ENCODE data around the gene C1orf185. TPM values are rescaled to one million over a fixed set of nuclear protein-coding genes. Genes with fewer than 3 reads are reported as not detected.
"Not testable (repeated sequence)": the region's sequence is repeated elsewhere in the genome, so short reads cannot be mapped to it uniquely, and the experiment has no call there.

The C1orf185 gene
- polyA plus RNA-seq, 3 donors from 2014 or later = not detected

DNA sequence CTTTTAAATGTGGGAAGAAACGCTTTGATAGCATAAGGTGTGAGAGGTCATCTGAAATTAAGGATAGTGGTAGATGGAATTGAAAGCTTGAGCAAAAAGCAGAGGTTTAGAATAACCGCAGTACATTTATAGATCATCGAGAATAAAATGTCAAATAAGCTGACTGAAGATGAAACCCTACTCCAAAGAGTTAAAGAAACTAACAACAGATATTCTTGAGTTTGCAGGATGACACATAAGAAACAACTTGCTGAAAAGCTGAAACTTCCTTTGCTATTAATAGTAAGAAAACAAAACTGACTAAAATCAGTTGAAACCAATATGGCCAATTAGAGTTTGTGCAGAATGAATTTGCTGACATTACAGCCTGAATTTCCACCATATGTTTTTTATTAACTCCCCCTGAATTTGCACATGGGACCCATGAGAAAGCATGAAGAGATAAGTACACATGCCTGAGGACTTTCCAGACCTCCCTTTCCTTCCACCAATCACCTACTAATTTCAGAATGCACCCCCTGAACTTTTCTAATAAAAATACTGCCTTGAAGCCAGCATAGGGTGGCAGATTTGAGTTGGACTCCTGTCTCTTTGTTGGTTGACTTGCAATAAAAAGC lies 1.7 kb upstream of the C1orf185 start:
- no peak overlapping the region for H3K27ac Mint-ChIP-seq
- H3K36me3 Mint-ChIP-seq = peaks cover 0 to 5% (median 0%) of the 10 kb centered on the region in 3 donors
- H3K4me3 Mint-ChIP-seq = no peak overlapping the region
- peaks cover 0 to 12% (median 5%) of the 10 kb centered on the region in 6 donors for H3K9me3 Mint-ChIP-seq
- H3K27me3 Mint-ChIP-seq (ENCODE audit: low read depth in 3 of 3) = peaks cover 3 to 24% (median 10%) of the 10 kb centered on the region in 3 donors
- DNase-seq = no peak
- H3K4me1 Mint-ChIP-seq = no peaks in the 10 kb centered on the region

DNA sequence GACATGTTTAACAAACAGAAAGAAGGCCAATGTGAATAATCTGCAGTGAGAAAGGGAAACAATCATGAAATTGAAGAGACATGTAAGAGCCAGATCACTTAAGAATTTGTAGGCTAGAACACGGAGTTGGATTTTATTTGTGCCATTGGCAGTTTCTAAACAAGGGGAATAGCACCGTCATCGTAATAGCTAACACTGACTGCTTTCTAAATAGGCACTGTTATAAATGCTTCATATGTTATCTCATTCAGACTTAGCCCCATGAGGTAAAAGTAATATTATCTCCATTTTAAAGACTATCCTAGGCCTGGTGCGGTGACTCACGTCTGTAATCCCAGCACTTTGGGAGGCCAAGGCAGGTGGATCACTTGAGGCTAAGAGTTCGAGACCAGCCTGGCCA lies 12.1 kb downstream of the C1orf185 start:
- Mint-ChIP-seq H3K27me3 (ENCODE audit: low read depth in 3 of 3) (peaks cover 0 to 13% (median 5%) of the 10 kb centered on the region in 3 donors), H3K4me3 (no peak overlapping the region), H3K27ac (no peak overlapping the region), H3K36me3 (no peaks in the 10 kb centered on the region), H3K4me1 (no peaks in the 10 kb centered on the region), H3K9me3 (no peaks in the 10 kb centered on the region)
- DNase-seq = no peak

DNA sequence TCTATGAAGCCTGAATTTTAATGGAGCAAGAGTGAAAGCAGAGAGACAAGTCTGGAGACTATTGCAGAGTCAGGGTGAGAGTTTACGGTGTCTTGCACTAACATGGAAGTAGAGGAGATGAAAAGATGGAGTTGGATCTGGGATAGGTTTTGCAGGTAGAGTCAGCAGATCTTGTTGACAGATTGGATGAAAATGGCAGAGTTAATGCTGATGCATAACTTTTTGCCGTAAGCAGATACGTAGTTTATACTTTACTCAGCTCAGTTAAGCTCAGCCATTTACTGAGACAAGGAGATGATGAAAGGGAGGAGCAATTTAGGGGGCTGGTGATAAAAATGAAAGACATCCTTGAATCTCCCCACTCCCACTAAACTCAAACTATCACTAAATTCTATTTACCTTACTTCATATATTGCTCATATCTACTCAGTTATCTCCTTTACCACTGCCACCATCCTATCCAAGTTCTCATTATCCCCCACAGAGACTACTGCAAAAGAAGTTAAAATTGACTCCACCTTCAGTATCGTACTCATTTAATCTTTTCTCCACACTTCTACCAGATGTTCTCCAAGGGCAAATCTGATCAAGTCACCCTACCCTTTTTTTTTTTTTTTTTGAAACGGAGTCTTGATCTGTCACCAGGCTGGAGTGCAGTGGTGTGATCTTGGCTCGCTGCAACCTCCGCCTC lies 13.8 kb downstream of the C1orf185 start:
- no peaks in the 10 kb centered on the region for H3K4me1 Mint-ChIP-seq
- no peak overlapping the region for H3K4me3 Mint-ChIP-seq
- H3K27me3 Mint-ChIP-seq (ENCODE audit: low read depth in 3 of 3) = peaks cover 0 to 10% (median 6%) of the 10 kb centered on the region in 3 donors

GRCh38 chr1:51119331-51119730 lies 17.3 kb downstream of the C1orf185 start:
- no peak for DNase-seq
- H3K36me3 Mint-ChIP-seq = no peaks in the 10 kb centered on the region
- H3K4me1 Mint-ChIP-seq = no peaks in the 10 kb centered on the region
- H3K27me3 Mint-ChIP-seq (ENCODE audit: low read depth in 3 of 3) = peaks cover 0 to 10% (median 6%) of the 10 kb centered on the region in 3 donors
- no peak overlapping the region for H3K4me3 Mint-ChIP-seq
- H3K9me3 Mint-ChIP-seq = no peaks in the 10 kb centered on the region
- H3K27ac Mint-ChIP-seq = no peak overlapping the region

More for the DNA sequence above, 13.8 kb downstream of the C1orf185 start:
- no peak for DNase-seq
- Mint-ChIP-seq H3K27ac (no peak overlapping the region), H3K9me3 (no peaks in the 10 kb centered on the region), H3K36me3 (no peaks in the 10 kb centered on the region)

- no peak overlapping the region for H3K4me3 Mint-ChIP-seq
- no peaks in the 10 kb centered on the region for H3K9me3 Mint-ChIP-seq
- H3K27me3 Mint-ChIP-seq (ENCODE audit: low read depth in 3 of 3) = peaks cover 0 to 7% (median 4%) of the 10 kb centered on the region in 3 donors
- no peaks in the 10 kb centered on the region for H3K4me1 Mint-ChIP-seq
- DNase-seq = no peak
- no peaks in the 10 kb centered on the region for H3K36me3 Mint-ChIP-seq
- H3K27ac Mint-ChIP-seq = no peak overlapping the region
Observed at GRCh38 chr1:51120629-51121028, 18.6 kb downstream of the C1orf185 start.

GRCh38 chr1:51127152-51127551 lies 25.1 kb downstream of the C1orf185 start:
- H3K36me3 Mint-ChIP-seq, H3K4me1 Mint-ChIP-seq: not testable (repeated sequence)

GRCh38 chr1:51131185-51131584 lies 29.2 kb downstream of the C1orf185 start:
- Mint-ChIP-seq H3K4me1 (no peaks in the 10 kb centered on the region), H3K27me3 (ENCODE audit: low read depth in 3 of 3) (peaks cover 11 to 19% (median 14%) of the 10 kb centered on the region in 3 donors), H3K27ac (no peak overlapping the region), H3K9me3 (peaks cover 17 to 36% (median 26%) of the 10 kb centered on the region in 6 donors), H3K36me3 (peaks cover 0 to 9% (median 7%) of the 10 kb centered on the region in 3 donors), H3K4me3 (no peak overlapping the region)
- DNase-seq = no peak

More at GRCh38 chr1:51127152-51127551, 25.1 kb downstream of the C1orf185 start:
- not testable (repeated sequence) for DNase-seq, H3K9me3 Mint-ChIP-seq, H3K4me3 Mint-ChIP-seq, H3K27ac Mint-ChIP-seq
- H3K27me3 Mint-ChIP-seq (ENCODE audit: low read depth in 3 of 3) = peaks cover 8 to 14% (median 8%) of the 10 kb centered on the region in 3 donors

GRCh38 chr1:51133045-51133444 lies 31.0 kb downstream of the C1orf185 start:
- Mint-ChIP-seq H3K27ac (no peak overlapping the region), H3K4me1 (no peaks in the 10 kb centered on the region), H3K27me3 (ENCODE audit: low read depth in 3 of 3) (peaks cover 9 to 23% (median 14%) of the 10 kb centered on the region in 3 donors), H3K4me3 (no peak overlapping the region), H3K36me3 (peaks cover 0 to 9% (median 7%) of the 10 kb centered on the region in 3 donors), H3K9me3 (peaks cover 19 to 36% (median 26%) of the 10 kb centered on the region in 6 donors)
- no peak for DNase-seq

GRCh38 chr1:51137696-51138095 lies 35.7 kb downstream of the C1orf185 start:
- peaks cover 8 to 20% (median 16%) of the 10 kb centered on the region in 6 donors for H3K9me3 Mint-ChIP-seq
- H3K36me3 Mint-ChIP-seq, H3K27ac Mint-ChIP-seq, H3K4me3 Mint-ChIP-seq, H3K4me1 Mint-ChIP-seq, DNase-seq: not testable (repeated sequence)
- peaks cover 0 to 20% (median 14%) of the 10 kb centered on the region in 3 donors for H3K27me3 Mint-ChIP-seq (ENCODE audit: low read depth in 3 of 3)

DNA sequence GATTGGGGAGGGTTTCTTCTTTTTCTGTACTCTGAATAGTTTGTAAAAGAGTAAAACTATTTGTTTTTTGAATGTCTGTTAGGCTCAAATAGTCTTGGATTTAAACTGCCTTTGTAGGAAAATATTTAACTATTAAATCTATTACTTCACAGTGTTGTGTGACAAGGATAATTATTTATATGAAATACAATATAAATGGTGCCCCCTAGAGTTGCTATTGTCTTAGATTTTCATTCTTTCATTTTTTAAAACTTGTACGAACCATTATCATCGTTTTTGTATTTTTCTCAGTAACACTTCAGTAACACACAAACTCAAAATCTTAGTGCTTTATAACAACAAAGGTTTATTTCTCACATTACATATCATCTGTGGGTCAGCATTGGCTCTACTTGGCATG lies 37.4 kb downstream of the C1orf185 start:
- H3K27ac Mint-ChIP-seq = no peak overlapping the region
- no peak overlapping the region for H3K4me3 Mint-ChIP-seq
- no peak for DNase-seq
- no peaks in the 10 kb centered on the region for H3K4me1 Mint-ChIP-seq
- H3K9me3 Mint-ChIP-seq = peaks cover 0 to 6% (median 1%) of the 10 kb centered on the region in 6 donors
- no peaks in the 10 kb centered on the region for H3K36me3 Mint-ChIP-seq
- H3K27me3 Mint-ChIP-seq (ENCODE audit: low read depth in 3 of 3) = peaks cover 0 to 14% (median 13%) of the 10 kb centered on the region in 3 donors

GRCh38 chr1:51147394-51147793 lies 45.4 kb downstream of the C1orf185 start:
- Mint-ChIP-seq H3K4me1 (no peaks in the 10 kb centered on the region), H3K36me3 (no peaks in the 10 kb centered on the region), H3K9me3 (no peaks in the 10 kb centered on the region), H3K27me3 (ENCODE audit: low read depth in 3 of 3) (peaks cover 0 to 6% (median 3%) of the 10 kb centered on the region in 3 donors), H3K27ac (no peak overlapping the region), H3K4me3 (no peak overlapping the region)
- no peak for DNase-seq

- no peak for DNase-seq
- peaks cover 4 to 6% (median 6%) of the 10 kb centered on the region in 3 donors for H3K36me3 Mint-ChIP-seq
- H3K27me3 Mint-ChIP-seq (ENCODE audit: low read depth in 3 of 3) = peaks cover 0 to 15% (median 4%) of the 10 kb centered on the region in 3 donors
- H3K9me3 Mint-ChIP-seq = peaks cover 5 to 13% (median 11%) of the 10 kb centered on the region in 6 donors
- peaks cover 0 to 10% of the 10 kb centered on the region in 2 donors for H3K4me1 Mint-ChIP-seq
- H3K27ac Mint-ChIP-seq = no peak overlapping the region
- H3K4me3 Mint-ChIP-seq = no peak overlapping the region
Observed at GRCh38 chr1:51154776-51155175, 52.7 kb downstream of the C1orf185 start.

DNA sequence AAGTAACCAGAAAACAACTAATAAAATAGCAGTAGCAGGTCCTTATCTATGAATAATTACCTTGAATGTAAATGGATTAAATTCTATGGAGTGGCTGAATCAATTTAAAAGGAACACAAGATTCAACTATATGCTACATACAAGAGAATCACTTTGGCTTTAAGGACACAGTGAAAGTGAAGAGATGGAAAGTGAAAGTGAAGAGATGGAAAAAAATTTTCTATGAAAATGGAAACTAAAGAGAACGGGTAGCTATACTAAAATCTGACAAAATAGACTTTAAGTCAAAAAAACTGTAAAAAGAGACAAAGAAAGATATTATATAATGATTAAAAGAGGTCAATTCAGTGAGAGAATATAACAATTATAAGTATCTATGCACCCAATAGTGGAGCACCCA lies 54.7 kb downstream of the C1orf185 start:
- peaks cover 0 to 10% of the 10 kb centered on the region in 2 donors for H3K4me1 Mint-ChIP-seq
- H3K4me3 Mint-ChIP-seq = peak overlapping the region in 2 of 5 donors; percentile 12 to 39
- peaks cover 4 to 6% (median 6%) of the 10 kb centered on the region in 3 donors for H3K36me3 Mint-ChIP-seq
- H3K27ac Mint-ChIP-seq = no peak overlapping the region
- DNase-seq = no peak
- H3K27me3 Mint-ChIP-seq (ENCODE audit: low read depth in 3 of 3) = peaks cover 2 to 19% (median 6%) of the 10 kb centered on the region in 3 donors
- peaks cover 5 to 13% (median 11%) of the 10 kb centered on the region in 6 donors for H3K9me3 Mint-ChIP-seq

DNA sequence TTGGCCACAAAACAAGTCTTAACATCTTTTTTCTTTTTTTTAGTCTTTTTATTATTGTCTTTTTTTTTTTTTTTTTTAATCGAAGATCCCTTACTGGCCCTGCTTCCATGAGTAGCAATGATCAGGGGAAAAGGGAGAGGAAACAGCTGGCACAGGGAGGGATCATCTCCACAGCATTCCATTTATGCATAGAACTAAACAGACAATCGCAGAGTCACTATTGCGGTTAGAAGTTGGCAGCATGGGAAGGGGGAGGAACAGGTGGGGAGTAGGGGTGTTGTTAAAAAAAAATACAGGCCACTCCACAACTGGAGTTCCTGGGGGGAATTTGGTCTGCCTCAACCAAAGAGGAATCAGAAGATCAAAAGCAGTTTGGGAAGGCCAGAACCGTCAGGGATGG lies 55.4 kb downstream of the C1orf185 start:
- Mint-ChIP-seq H3K9me3 (peaks cover 5 to 13% (median 11%) of the 10 kb centered on the region in 6 donors), H3K36me3 (peaks cover 4 to 6% (median 6%) of the 10 kb centered on the region in 3 donors), H3K4me3 (no peak overlapping the region), H3K27me3 (ENCODE audit: low read depth in 3 of 3) (peaks cover 2 to 20% (median 7%) of the 10 kb centered on the region in 3 donors), H3K27ac (no peak overlapping the region), H3K4me1 (peaks cover 0 to 10% of the 10 kb centered on the region in 2 donors)
- no peak for DNase-seq
